ENCODE results near the gene NXNL1. TPM values are rescaled to one million over a fixed set of nuclear protein-coding genes. Genes with fewer than 3 reads are reported as not detected.

NXNL1 gene
- total and polyA plus RNA-seq, 2 of the 13 experiments (the other 11 are each of a cell fraction or from before 2014, with no cell fraction given), result not detected

DNA sequence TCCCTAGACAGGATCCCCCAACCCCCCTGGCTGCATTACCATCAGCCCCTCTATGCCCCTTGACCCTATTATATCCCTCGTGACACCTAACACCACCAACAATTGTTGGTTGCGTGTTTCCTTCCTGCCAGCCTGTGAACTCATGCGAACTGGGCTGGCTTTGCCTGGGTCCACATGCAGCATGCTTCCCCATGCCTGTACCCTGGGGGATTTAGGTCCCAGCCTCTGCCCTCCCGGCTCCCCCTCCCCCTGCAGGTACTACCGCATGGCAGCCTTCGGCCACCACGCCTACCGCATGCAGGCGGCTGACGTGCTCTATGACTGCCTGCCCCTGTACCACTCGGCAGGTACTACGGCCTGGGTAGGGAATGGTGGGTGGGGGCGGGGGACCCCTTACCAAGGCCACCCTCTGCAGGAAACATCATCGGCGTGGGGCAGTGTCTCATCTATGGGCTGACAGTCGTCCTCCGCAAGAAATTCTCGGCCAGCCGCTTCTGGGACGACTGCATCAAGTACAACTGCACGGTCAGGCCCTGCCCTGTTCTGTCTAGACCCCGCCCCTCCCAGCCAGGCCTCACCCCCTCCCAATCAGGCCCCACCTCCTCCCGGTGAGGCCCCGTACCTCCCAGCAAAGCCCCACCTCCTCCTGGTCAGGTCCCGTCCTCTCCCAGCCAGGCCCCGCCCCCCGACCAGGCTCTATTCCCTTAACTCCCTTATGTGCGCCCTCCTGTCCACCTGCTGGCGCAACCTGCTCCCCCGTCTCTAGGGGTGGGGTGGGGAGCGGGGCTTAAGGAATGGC, 28.1 kb upstream of the NXNL1 start (continued):
- TF ChIP-seq ARNTL (CRISPR knock-in tag; IDR thresholded peaks at IDR 0.05) (0 out of 2 replicates have a peak, but pooled peaks have one; percentile 16), FOXC1 (CRISPR knock-in tag; IDR thresholded peaks at IDR 0.05; ENCODE audit: borderline replicate concordance) (no peak), ZSCAN21 (CRISPR knock-in tag; IDR thresholded peaks at IDR 0.05; ENCODE audit: borderline replicate concordance) (peak; percentile 40; the same call in 1 of the 2 replicates), ZNF775 (CRISPR knock-in tag; IDR thresholded peaks at IDR 0.05; ENCODE audit: borderline replicate concordance) (no peak), CEBPG (CRISPR knock-in tag; IDR thresholded peaks at IDR 0.05) (0 out of 2 replicates have a peak, but pooled peaks have one; percentile 26), RARG (CRISPR knock-in tag; IDR thresholded peaks at IDR 0.05; ENCODE audit: low read depth) (no peak), ZNF292 (CRISPR knock-in tag; IDR thresholded peaks at IDR 0.05; ENCODE audit: borderline replicate concordance, low read depth) (0 out of 2 replicates have a peak, but pooled peaks have one; percentile 27), RBM39 (IDR thresholded peaks at IDR 0.05; ENCODE audit: low read depth, low read length, poor library complexity, severe bottlenecking) (peak; percentile 50)

DNA sequence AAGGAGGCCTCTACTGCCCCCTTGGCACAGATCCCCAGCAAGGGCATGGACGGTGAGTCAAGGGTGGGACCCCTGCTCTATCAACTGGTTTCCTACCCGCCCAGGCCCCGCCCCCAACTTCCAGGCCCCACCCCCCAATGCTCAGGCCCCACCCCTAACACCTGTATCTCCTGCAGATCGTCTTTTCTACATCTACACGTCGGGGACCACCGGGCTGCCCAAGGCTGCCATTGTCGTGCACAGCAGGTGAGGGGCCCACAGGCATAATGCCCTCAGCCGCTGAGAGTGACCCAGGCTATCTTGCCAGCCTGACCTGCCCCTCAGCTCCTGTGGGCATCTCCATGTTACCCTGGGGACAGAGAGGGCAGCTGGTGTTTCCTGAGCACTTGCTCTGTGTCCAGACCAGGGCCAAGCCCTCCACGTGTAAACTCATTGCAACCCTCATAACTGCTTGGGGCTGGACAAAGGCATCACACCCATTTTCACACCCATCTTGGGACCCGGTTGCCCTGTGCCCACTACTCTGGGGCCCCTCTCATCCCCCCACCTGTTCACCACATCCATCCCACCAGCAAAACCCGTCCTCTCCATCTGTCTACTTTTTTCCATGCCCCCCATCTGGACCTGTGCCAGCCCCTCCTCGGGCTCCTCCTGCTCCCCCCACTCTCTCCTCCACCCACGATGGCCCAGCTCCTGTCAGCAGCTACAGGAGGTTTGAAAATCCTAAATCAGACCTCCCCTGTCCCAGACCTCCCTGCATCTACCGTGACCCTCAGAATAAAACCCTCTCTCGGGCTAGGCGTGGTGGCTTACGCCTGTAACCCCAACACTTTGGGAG, 26.8 kb upstream of the NXNL1 start:
- in situ Hi-C loops (cut with HindIII; ENCODE audit: extremely low pct_ligation_motif_present, low pct_unique_long_range_greater_than_20kb) (no loop called here), intact Hi-C loops (cut with micrococcal nuclease; ENCODE audit: unreplicated experiment) (no loop called here)
- Histone ChIP-seq H3K27ac (ENCODE audit: extremely low read length, insufficient read depth, low read length) (no peak overlapping the region), H3K36me3 (replicated peaks in 1 of 2; ENCODE audit: control insufficient read depth in 1 of 2, insufficient read depth in 2 of 2, low read length in 2 of 2) (peaks cover 1 to 4% of the 10 kb centered on the region in 2 experiments; a peak in 1 of 5 replicates), H3K4me1 (ENCODE audit: insufficient read depth, low read length) (peaks cover 23% of the 10 kb centered on the region), H2AFZ (ENCODE audit: low read length) (no peak overlapping the region), H3K9me3 (ENCODE audit: low read length) (no peaks in the 10 kb centered on the region), H3K4me2 (ENCODE audit: low read depth, low read length) (no peak overlapping the region), H3K27me3 (ENCODE audit: control insufficient read depth in 1 of 2, insufficient read depth in 2 of 2, low read length in 2 of 2) (no peaks in the 10 kb centered on the region), H3K4me3 (replicated peaks in 1 of 3; ENCODE audit: insufficient read depth in 1 of 3, low read depth in 2 of 3, low read length in 3 of 3) (no peak overlapping the region), H3K9ac (ENCODE audit: insufficient read depth, low read depth, low read length) (no peak overlapping the region), H3K79me2 (ENCODE audit: insufficient read depth, low read length) (no peaks in the 10 kb centered on the region), H4K20me1 (ENCODE audit: insufficient read depth, low read length) (0 out of 2 replicates have a peak, but pooled peaks cover 4% of the 10 kb centered on the region)
- POLR2A ChIA-PET, result no interaction called here
- ATAC-seq, result no peak
- DNase-seq (ENCODE audit: low spot score), result no peak
- no peak for FAIRE-seq
- CTCF ChIA-PET (ENCODE audit: low intra/inter-chr PET ratio, low total read pairs), result no interaction called here
- no TSS peak for BruUV-seq (replicated peaks)
- 91% methylated on average over 17 of the region's 18 CpGs for WGBS (ENCODE audit: low lambda C conversion rate)
- TF ChIP-seq TP53 (CRISPR knock-in tag; conservative IDR thresholded peaks at IDR 0.05) (no peak), SOX6 (IDR thresholded peaks at IDR 0.05) (no peak), SOX6 (CRISPR knock-in tag; IDR thresholded peaks at IDR 0.05) (no peak), ZNF879 (CRISPR knock-in tag; IDR thresholded peaks at IDR 0.05) (no peak), ZNF121 (CRISPR knock-in tag; IDR thresholded peaks at IDR 0.05) (no peak), ZFP62 (CRISPR knock-in tag; IDR thresholded peaks at IDR 0.05) (no peak), ZFP36L1 (CRISPR knock-in tag; IDR thresholded peaks at IDR 0.05) (no peak), ZNF460 (CRISPR knock-in tag; IDR thresholded peaks at IDR 0.05; ENCODE audit: borderline replicate concordance) (no peak), DMAP1 (CRISPR knock-in tag; IDR thresholded peaks at IDR 0.05) (no peak), ZNF891 (CRISPR knock-in tag; IDR thresholded peaks at IDR 0.05) (no peak), KLF15 (CRISPR knock-in tag; IDR thresholded peaks at IDR 0.05; ENCODE audit: borderline replicate concordance) (no peak)
- TF ChIP-seq, protein P1, sequence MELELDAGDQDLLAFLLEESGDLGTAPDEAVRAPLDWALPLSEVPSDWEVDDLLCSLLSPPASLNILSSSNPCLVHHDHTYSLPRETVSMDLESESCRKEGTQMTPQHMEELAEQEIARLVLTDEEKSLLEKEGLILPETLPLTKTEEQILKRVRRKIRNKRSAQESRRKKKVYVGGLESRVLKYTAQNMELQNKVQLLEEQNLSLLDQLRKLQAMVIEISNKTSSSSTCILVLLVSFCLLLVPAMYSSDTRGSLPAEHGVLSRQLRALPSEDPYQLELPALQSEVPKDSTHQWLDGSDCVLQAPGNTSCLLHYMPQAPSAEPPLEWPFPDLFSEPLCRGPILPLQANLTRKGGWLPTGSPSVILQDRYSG (CRISPR knock-in tag; IDR thresholded peaks at IDR 0.05), result no peak
- TF ChIP-seq, protein P2, sequence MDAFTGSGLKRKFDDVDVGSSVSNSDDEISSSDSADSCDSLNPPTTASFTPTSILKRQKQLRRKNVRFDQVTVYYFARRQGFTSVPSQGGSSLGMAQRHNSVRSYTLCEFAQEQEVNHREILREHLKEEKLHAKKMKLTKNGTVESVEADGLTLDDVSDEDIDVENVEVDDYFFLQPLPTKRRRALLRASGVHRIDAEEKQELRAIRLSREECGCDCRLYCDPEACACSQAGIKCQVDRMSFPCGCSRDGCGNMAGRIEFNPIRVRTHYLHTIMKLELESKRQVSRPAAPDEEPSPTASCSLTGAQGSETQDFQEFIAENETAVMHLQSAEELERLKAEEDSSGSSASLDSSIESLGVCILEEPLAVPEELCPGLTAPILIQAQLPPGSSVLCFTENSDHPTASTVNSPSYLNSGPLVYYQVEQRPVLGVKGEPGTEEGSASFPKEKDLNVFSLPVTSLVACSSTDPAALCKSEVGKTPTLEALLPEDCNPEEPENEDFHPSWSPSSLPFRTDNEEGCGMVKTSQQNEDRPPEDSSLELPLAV (CRISPR knock-in tag; conservative IDR thresholded peaks at IDR 0.05; ENCODE audit: low read depth), result no peak

Measured in HepG2 (cell line).